ENCODE data around the gene PDZRN3. TPM values are rescaled to one million over a fixed set of nuclear protein-coding genes. Genes with fewer than 3 reads are reported as not detected.

Gene PDZRN3
- total RNA-seq, 1 experiment from 2014 or later: 5.9 TPM

- Histone ChIP-seq H3K9me3 (ENCODE audit: control insufficient read depth, low read depth, low read length) (no peaks in the 10 kb centered on the region), H2BK120ac (ENCODE audit: low read depth, low read length, poor library complexity, severe bottlenecking) (no peak overlapping the region), H3T11ph (ENCODE audit: low read length) (no peak overlapping the region), H3K27ac (ENCODE audit: insufficient read length, low read depth, low read length) (no peak overlapping the region), H3K18ac (ENCODE audit: insufficient read length, low read depth, low read length) (no peak overlapping the region), H3K27me3 (ENCODE audit: insufficient read depth, low read length) (no peaks in the 10 kb centered on the region), H2BK20ac (ENCODE audit: low read depth, low read length, poor library complexity, severe bottlenecking) (no peak overlapping the region), H2BK12ac (ENCODE audit: insufficient read length, low read depth, low read length) (no peak overlapping the region), H4K8ac (replicated peaks; ENCODE audit: insufficient read length, low read depth, low read length) (no peak overlapping the region), H2BK15ac (ENCODE audit: low read depth, low read length) (no peak overlapping the region), H3K14ac (ENCODE audit: insufficient read depth, low read length) (no peak overlapping the region), H4K20me1 (ENCODE audit: control insufficient read depth, insufficient read depth, insufficient read length) (no peaks in the 10 kb centered on the region), H2AK5ac (ENCODE audit: insufficient read length, low read length) (no peak overlapping the region), H3K56ac (ENCODE audit: insufficient read length, low read depth, low read length) (no peak overlapping the region), H3K23me2 (ENCODE audit: insufficient read length, low read depth, low read length, poor library complexity, severe bottlenecking) (no peaks in the 10 kb centered on the region), H4K5ac (ENCODE audit: insufficient read length, low read depth, low read length) (no peak overlapping the region), H3K4me1 (ENCODE audit: insufficient read depth, low read length) (no peaks in the 10 kb centered on the region), H3K79me1 (ENCODE audit: insufficient read depth, low read depth, low read length, poor library complexity, severe bottlenecking) (no peaks in the 10 kb centered on the region), H3K23ac (ENCODE audit: insufficient read length, low read depth, low read length) (no peak overlapping the region), H3K79me2 (ENCODE audit: insufficient read depth, low read length) (no peaks in the 10 kb centered on the region), H3K4ac (ENCODE audit: low read depth, low read length) (no peak overlapping the region), H3K4me2 (ENCODE audit: insufficient read depth, insufficient read length, low read length) (no peak overlapping the region), H2BK5ac (ENCODE audit: insufficient read length, low read length) (no peak overlapping the region), H4K91ac (ENCODE audit: insufficient read length, low read depth, low read length) (no peak overlapping the region), H3K9ac (ENCODE audit: extremely low read depth, insufficient read length, low read length) (no peak overlapping the region), H2AFZ (ENCODE audit: low read length) (no peak overlapping the region)
- Mint-ChIP-seq H3K27ac (no peak overlapping the region), H3K9me3 (peaks cover 19 to 20% of the 10 kb centered on the region in 2 experiments), H3K27me3 (ENCODE audit: low read depth) (no peaks in the 10 kb centered on the region), H3K36me3 (ENCODE audit: insufficient read depth in 1 of 3, low read depth in 3 of 3) (peaks cover 8 to 19% (median 9%) of the 10 kb centered on the region in 3 experiments), H3K4me1 (no peaks in the 10 kb centered on the region), H3K4me3 (no peak overlapping the region)
- no peak for DNase-seq
- TF ChIP-seq CTCF (conservative IDR thresholded peaks at IDR 0.05): no peak
- WGBS (ENCODE audit: extremely low coverage, insufficient read length, low lambda C conversion rate): no CpG with 5 or more reads among the region's 2 CpGs
Observed at GRCh38 chr3:73378207-73378606, 246.5 kb downstream of the PDZRN3 start.

Data from H9 (cell line).